Stimulated activated CD8-positive, alpha-beta memory T cell treated with anti-CD3 and anti-CD28 coated beads, Interleukin-12 subunit alpha, Interleukin-12 subunit beta, amount 100 ng/mL, for 4 hours (primary cell): ENCODE results near the gene HNRNPA3.
A peak's percentile ranks its signal among the peaks of the same experiment; 100 is the strongest.
"Not testable (repeated sequence)": the region's sequence is repeated elsewhere in the genome, so short reads cannot be mapped to it uniquely, and the experiment has no call there.

Source experiments
- DNase-seq: peaks from one replicate; pipeline ENCODE4 v3.0.0-alpha.2; 2020; ENCODE audit warnings: low read depth

Gene HNRNPA3

GRCh38 chr2:177212106-177212890, at the start of gene HNRNPA3:
HNRNPA3 (plus strand) TSS chr2:177212794; CDS start chr2:177212800, 6 bp downstream.
- peak; percentile 99 for DNase-seq

- no peak for DNase-seq
Measured at GRCh38 chr2:177164131-177164530, 48.5 kb upstream of the HNRNPA3 start.

GRCh38 chr2:177164584-177165052, 48.0 kb upstream of the HNRNPA3 start:
- DNase-seq, result peak; percentile 52

GRCh38 chr2:177165061-177165583, 47.5 kb upstream of the HNRNPA3 start:
- no peak for DNase-seq

GRCh38 chr2:177165721-177166711, 46.6 kb upstream of the HNRNPA3 start:
- no peak for DNase-seq

GRCh38 chr2:177169810-177170514, 42.6 kb upstream of the HNRNPA3 start:
- DNase-seq, result no peak

GRCh38 chr2:177171418-177171865, 41.2 kb upstream of the HNRNPA3 start:
- no peak for DNase-seq

- no peak for DNase-seq
Measured at GRCh38 chr2:177172034-177172880, 40.3 kb upstream of the HNRNPA3 start.

- no peak for DNase-seq
Measured at GRCh38 chr2:177174486-177174885, 38.1 kb upstream of the HNRNPA3 start.

- DNase-seq, result no peak
Measured at GRCh38 chr2:177175917-177176668, 36.5 kb upstream of the HNRNPA3 start.

- no peak for DNase-seq
Measured at GRCh38 chr2:177178797-177179196, 33.8 kb upstream of the HNRNPA3 start.

- DNase-seq, result no peak
Measured at GRCh38 chr2:177179227-177179626, 33.4 kb upstream of the HNRNPA3 start.

- not testable (repeated sequence) for DNase-seq
Measured at GRCh38 chr2:177179671-177180070, 32.9 kb upstream of the HNRNPA3 start.

- DNase-seq, result no peak
Measured at GRCh38 chr2:177180269-177181000, 32.2 kb upstream of the HNRNPA3 start.

- no peak for DNase-seq
Measured at GRCh38 chr2:177183860-177184259, 28.7 kb upstream of the HNRNPA3 start.

GRCh38 chr2:177184606-177185005, 28.0 kb upstream of the HNRNPA3 start:
- DNase-seq, result no peak

- not testable (repeated sequence) for DNase-seq
Measured at GRCh38 chr2:177186038-177186437, 26.6 kb upstream of the HNRNPA3 start.

- no peak for DNase-seq
Measured at GRCh38 chr2:177187631-177188312, 24.8 kb upstream of the HNRNPA3 start.
